Measurements from ENCODE around the gene NUDT22.

Gene NUDT22

DNA sequence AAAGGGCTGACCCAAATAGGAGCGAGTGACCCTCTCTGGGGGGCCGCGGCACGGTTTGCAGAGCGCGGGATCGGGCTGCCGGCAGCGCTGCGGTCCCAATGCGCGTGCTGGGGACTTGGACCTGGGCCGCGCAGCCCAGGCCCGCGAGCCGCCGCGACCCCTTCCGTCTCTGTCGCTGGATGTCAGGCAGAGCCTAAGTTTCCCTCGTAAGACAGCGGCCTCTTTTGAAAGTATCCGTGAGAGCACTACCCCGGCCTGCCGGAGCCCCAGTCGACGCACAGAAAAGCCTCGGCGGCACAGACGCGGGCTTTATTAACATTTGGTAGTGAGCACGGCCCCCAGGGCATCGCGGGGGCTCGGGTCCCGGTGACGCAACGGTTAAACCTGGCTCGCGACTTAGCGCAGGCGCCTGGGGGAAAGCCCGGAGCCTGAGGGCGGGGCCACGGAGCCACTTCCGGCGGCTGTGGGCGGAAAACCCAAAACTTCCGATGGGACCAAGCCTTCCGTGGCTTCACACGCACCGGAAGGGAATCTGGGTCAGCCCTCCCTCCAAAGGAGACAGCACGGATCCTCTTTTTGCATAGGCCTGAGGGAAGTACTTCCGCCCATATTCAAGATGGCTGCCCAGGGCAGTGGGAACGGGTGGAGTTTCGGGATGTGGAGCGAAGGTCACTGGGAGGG, 43.6 kb downstream of the NUDT22 start:
- DNase-seq (ENCODE audit: low spot score): peak; percentile 99

DNA sequence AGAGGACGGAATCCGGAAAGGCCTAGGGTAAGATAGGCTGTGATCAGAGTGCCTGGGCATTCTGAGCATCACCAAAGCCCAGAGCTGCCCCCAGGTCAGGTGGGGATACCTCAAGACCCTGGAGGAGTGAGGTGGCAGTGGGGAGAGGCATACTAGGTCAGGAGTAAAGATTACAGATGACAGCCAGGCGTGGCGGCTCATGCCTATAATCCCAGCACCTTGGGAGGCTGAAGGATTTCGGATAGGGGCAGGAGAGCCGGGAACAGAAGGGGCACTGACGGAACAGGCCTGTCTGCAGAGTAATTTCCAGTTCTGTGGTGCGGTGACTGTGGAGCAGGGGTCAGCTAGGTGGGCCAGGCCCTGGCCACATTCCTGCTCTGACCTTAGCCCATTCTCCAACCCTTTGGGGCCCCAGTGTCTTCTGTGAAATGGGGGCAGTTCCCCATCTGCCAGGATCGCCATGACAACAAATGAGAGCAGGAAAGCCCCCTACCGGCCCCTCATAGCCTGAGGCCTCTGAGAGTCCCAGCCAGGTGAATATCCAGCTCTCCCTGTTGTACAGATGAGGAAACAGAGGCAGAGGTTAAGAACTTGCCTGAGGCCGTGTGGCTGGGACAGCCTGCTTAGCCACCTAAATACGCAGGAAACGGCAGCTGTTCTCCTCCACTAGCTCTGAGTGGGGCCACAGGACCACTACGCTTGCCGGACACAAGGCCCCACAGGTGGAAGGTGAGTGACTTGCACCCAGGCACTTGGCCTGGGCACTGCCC, 49.1 kb downstream of the NUDT22 start:
- DNase-seq (ENCODE audit: low spot score): no peak

DNA sequence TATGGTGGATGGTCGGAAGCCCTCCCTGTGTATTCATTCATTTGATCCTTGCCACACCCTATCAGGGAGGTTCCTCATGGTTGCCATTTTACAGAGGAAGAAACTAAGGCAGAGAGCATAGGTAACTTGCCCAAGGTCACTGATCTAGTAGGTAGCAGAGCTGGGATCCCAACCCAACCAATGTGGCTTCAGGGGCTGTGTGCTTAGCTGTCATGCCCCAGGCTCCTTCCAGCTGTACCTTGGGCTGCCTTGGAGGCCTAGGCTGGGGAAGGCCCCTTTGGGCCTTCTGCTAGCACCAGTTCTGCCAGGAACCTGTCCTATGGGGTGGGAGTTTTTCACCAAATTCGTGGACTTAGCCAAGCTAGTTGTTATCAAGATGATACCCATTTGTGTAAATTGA, 49.8 kb downstream of the NUDT22 start:
- DNase-seq (ENCODE audit: low spot score): no peak

DNA sequence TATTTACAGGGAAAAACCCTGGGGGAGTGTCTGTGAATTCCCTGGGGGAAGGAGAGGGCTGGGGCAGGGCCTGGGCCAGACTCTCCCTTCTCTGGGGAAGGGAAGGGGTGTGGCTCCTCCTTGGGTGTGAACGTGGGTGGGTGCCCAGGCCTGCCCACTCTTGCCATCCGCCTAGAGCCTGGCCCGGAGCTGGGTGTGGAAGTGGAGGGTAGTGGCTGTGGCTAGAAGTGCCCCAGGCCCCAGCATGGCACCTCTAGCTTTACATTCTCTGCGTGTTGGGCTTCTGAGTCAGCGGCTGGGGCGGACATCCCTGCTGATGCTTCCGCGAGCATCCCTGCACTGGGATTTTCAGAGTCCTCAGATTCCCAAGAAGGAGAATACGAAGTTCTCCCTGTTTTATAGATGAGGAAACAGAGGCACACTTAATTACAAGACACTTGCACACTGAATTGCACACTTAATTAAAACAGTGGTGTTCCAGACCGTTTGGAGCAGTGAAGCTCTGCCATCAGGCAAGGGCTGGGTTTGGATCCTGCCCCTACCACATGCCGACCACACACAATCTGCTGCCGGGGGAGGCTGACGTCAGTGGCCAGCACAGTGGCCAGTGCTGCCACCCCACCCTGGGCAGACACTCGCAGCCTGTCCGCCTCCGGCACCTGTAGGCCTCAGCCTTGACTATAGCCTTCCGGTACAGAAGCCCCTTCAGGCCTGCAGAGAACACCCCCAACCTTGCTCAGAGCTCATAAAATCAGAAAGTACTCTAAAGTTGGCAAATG, 50.8 kb downstream of the NUDT22 start:
- peak; percentile 80 for DNase-seq (ENCODE audit: low spot score)

DNA sequence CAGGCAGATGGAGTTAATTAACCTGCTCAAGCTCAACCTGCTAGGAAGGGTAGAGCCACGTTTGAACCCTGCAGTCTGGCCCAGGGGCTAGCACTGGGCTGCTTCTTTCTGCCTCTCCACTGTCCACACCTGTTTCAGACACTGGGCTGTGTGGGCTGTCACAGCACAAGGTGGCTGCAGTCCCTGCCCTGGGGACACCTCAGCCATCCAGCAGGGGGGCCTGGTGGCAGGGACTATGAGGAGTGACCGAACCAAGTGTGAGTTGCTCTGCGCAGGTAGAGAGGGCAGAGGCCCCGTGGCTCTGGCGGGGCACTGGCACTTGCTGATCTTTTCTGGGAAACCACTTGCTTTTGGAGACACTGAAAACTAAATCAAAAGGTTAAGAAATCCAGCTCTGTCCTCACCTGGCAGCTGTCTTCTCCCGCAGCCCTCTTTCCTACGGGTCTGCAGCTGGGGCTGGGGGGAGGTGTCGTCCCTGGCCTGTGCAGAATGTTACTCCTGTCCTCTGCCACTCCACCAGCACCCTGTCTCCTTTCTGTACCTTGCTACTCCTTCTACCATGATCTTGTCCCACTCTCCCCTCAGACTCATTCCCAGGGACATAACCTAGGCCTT, 52.6 kb downstream of the NUDT22 start:
- DNase-seq (ENCODE audit: low spot score): no peak

Measured in hematopoietic multipotent progenitor cell treated with erythropoietin and hydrocortisone succinate and interleukin-3 and kit ligand, for 17 days (in vitro differentiated cells).